GM12801 (cell line): Measurements from ENCODE around the gene FMNL1.

Experiments used
- TF ChIP-seq, protein P1 (sequence below): IDR thresholded peaks from one replicate; pipeline ENCODE4 v1.5.1; 2011; ENCODE audit warnings: control low read depth; ENCODE audit not compliant: insufficient read length; ENCODE audit errors: extremely low read depth

Gene FMNL1

GRCh38 chr17:45276031-45276430, 54.3 kb downstream of the FMNL1 start:
- TF ChIP-seq, protein P1, sequence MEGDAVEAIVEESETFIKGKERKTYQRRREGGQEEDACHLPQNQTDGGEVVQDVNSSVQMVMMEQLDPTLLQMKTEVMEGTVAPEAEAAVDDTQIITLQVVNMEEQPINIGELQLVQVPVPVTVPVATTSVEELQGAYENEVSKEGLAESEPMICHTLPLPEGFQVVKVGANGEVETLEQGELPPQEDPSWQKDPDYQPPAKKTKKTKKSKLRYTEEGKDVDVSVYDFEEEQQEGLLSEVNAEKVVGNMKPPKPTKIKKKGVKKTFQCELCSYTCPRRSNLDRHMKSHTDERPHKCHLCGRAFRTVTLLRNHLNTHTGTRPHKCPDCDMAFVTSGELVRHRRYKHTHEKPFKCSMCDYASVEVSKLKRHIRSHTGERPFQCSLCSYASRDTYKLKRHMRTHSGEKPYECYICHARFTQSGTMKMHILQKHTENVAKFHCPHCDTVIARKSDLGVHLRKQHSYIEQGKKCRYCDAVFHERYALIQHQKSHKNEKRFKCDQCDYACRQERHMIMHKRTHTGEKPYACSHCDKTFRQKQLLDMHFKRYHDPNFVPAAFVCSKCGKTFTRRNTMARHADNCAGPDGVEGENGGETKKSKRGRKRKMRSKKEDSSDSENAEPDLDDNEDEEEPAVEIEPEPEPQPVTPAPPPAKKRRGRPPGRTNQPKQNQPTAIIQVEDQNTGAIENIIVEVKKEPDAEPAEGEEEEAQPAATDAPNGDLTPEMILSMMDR: no peak

GRCh38 chr17:45277216-45277849, 55.6 kb downstream of the FMNL1 start:
- TF ChIP-seq, protein P1: no peak

GRCh38 chr17:45277992-45278391, 56.3 kb downstream of the FMNL1 start:
- TF ChIP-seq, protein P1: no peak

DNA sequence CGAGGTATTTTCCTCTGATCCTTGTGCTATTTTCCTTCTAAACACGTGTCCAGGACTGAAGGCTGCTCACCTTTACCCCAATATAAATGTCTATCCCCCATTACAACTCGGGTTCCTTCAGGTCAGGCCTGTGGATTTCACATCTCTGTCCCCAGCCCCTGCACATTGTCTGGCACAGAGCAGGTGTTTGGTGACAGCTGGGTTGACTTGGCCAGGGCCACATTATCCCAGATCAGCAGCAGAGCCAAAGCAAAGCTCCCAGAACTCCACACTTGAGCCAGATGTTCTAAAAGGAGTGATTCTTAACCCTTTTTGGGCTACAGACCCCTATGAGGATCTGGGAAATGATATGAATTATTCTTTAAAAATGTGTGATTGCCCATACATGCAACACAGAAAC, 58.2 kb downstream of the FMNL1 start:
- TF ChIP-seq, protein P1: no peak

GRCh38 chr17:45282683-45283644, 61.3 kb downstream of the FMNL1 start:
- TF ChIP-seq, protein P1: no peak

- TF ChIP-seq, protein P1: no peak
These were observed 62.0 kb downstream of the FMNL1 start for GRCh38 chr17:45283711-45284110.
